Fibroblast of mammary gland (primary cell): ENCODE measurements around the gene TTLL13.
"Not testable (repeated sequence)": the region's sequence is repeated elsewhere in the genome, so short reads cannot be mapped to it uniquely, and the experiment has no call there.

Experiments used
- DNase-seq: peaks from one replicate; pipeline ENCODE4 v3.0.0-alpha.2; 2010; ENCODE audit warnings: low read depth
- H3K4me3 ChIP-seq: 2 replicates; pipeline ENCODE4 v1.5.1; 2011; ENCODE audit warnings: low read depth, mild to moderate bottlenecking, low read length, moderate library complexity; ENCODE audit not compliant: control insufficient read depth
- CTCF ChIP-seq: conservative IDR thresholded peaks from 2 replicates; pipeline ENCODE4 v1.5.1; 2011; ENCODE audit warnings: low read depth, low read length, inconsistent platforms; ENCODE audit not compliant: control insufficient read depth, insufficient read depth

The TTLL13 gene

GRCh38 chr15:90287946-90288345 lies 38.6 kb downstream of the TTLL13 start:
- no peak for TF ChIP-seq CTCF
- H3K4me3 ChIP-seq, result no peak overlapping the region
- DNase-seq, result no peak

GRCh38 chr15:90291679-90292356 lies 42.5 kb downstream of the TTLL13 start:
- no peak overlapping the region for H3K4me3 ChIP-seq
- TF ChIP-seq CTCF, result no peak
- DNase-seq, result peak; percentile 24

GRCh38 chr15:90293040-90293810 lies 43.9 kb downstream of the TTLL13 start:
- peak; percentile 73 for TF ChIP-seq CTCF
- DNase-seq, result peak; percentile 38
- not testable (repeated sequence) for H3K4me3 ChIP-seq

- no peak for DNase-seq
Observed at GRCh38 chr15:90294159-90294558, 44.8 kb downstream of the TTLL13 start.

GRCh38 chr15:90294601-90295269 lies 45.4 kb downstream of the TTLL13 start:
- TF ChIP-seq CTCF, result no peak
- DNase-seq, result no peak
- no peak overlapping the region for H3K4me3 ChIP-seq

More at GRCh38 chr15:90294159-90294558, 44.8 kb downstream of the TTLL13 start:
- no peak for TF ChIP-seq CTCF
- no peak overlapping the region for H3K4me3 ChIP-seq

- no peak for DNase-seq
- no peak for TF ChIP-seq CTCF
- H3K4me3 ChIP-seq, result no peak overlapping the region
Observed at GRCh38 chr15:90295270-90295648, 45.9 kb downstream of the TTLL13 start.

GRCh38 chr15:90296316-90296884 lies 47.0 kb downstream of the TTLL13 start:
- not testable (repeated sequence) for DNase-seq, H3K4me3 ChIP-seq
